Mammary epithelial cell (primary cell): ENCODE data around the gene APOE.

Source experiments
- CTCF ChIP-seq, 2 donors: IDR thresholded peaks in 1 of 2; conservative IDR thresholded peaks in 1 of 2; 2 replicates each; pipeline ENCODE4 v1.5.1; 2011 to 2012; ENCODE audit warnings: inconsistent platforms in 2 of 2, low read length in 2 of 2, mild to moderate bottlenecking in 2 of 2, control low read depth in 1 of 2, low read depth in 1 of 2; ENCODE audit not compliant: insufficient read depth in 1 of 2; ENCODE audit errors: extremely low read depth in 1 of 2
- EZH2 ChIP-seq: IDR thresholded peaks from 2 replicates; pipeline ENCODE4 v1.6.1; 2012; ENCODE audit warnings: low read length, inconsistent platforms, borderline replicate concordance

GRCh38 chr19:44863990-44864389 lies 41.6 kb upstream of the APOE start:
- TF ChIP-seq CTCF (conservative IDR thresholded peaks at IDR 0.05 in 1 of 2, IDR thresholded peaks at IDR 0.05 in 1 of 2; ENCODE audit: extremely low read depth in 1 of 2, insufficient read depth in 1 of 2, low read depth in 1 of 2, low read length in 2 of 2) (no peak), EZH2 (no peak)
